NCI-H1092 (cell line): ENCODE measurements around the gene SFRP2.

Experiments
- DNase-seq: peaks from one replicate; lab custom pipeline; 2025; lab: John Stamatoyannopoulos, UW

The SFRP2 gene

DNA sequence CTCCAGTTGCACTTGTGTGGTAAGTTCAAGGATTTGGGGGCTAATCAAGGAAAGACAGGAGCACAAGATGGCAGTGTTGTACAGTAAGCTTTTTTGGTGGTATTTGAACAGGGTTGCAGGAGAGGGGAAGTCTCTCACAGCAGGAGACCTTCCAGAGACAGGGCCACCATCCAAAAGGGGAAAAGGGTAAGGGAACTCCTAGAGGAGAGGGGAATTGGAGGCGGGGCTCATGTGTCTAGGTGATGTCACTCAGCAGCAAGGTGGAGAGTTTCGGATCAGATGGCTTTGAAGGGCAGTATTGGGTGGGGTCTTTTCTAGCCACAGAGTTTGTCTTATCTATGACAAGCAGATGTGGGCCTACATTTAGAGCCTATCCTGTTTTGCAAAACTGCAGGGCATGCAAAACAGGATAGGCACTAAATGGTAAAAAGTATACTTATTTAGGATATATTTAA lies 15.6 kb downstream of the SFRP2 start:
- DNase-seq, result no peak

DNA sequence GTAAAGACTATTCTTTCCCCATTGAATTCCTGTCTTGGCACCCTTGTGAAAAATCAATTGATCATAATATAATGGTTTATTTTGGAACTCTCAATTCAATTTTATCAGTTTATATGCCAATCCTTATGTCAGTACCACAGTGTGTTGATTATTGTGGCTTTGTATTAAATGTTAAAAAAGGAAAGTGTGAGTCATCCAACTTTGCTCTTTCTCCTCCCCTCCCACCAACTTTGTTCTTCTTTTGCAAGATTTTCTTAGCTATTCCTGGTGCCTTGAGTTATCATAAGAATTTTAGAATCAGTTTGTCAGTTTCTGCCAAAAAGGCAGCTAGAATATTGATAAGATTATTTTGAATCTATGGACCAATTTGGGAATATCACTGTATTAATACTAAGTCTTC lies 17.8 kb downstream of the SFRP2 start:
- no peak for DNase-seq

DNA sequence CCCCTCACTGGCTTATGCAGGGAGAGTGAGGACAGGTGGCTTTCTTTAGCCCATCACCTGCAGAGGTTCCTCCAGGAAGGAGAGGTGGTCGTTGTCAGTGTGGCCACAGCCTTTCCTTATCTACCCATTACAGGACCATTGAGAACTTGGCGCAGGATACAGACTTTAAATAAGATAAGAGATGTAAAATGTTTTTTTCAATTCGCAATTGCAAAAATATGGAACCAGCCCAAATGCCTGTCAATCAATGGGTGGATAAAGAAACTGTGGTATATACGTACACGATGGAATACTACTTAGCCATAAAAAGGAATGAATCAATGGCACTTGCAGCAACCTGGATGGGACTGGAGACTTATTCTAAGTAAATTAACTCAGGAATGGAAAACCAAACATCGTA lies 22.1 kb downstream of the SFRP2 start:
- DNase-seq, result no peak

DNA sequence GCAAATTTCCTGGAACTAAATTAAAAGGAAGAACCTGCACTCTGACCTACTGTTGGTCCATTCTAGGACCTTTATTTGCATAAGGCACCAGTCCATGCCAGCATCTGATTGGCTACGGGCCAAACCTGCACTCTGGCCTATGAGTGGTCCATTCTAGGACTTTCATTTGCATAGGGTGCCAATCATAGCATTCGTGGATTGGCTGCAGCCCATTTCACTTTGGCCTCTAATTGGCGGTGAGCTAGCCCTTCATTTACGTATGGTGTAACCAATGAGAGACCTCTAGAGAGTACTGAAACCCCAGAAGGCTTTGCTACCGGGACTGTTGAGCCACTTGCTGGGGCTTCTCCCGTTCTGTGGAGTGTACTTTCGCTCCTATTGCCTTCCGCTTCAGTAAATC lies 23.0 kb downstream of the SFRP2 start:
- no peak for DNase-seq

DNA sequence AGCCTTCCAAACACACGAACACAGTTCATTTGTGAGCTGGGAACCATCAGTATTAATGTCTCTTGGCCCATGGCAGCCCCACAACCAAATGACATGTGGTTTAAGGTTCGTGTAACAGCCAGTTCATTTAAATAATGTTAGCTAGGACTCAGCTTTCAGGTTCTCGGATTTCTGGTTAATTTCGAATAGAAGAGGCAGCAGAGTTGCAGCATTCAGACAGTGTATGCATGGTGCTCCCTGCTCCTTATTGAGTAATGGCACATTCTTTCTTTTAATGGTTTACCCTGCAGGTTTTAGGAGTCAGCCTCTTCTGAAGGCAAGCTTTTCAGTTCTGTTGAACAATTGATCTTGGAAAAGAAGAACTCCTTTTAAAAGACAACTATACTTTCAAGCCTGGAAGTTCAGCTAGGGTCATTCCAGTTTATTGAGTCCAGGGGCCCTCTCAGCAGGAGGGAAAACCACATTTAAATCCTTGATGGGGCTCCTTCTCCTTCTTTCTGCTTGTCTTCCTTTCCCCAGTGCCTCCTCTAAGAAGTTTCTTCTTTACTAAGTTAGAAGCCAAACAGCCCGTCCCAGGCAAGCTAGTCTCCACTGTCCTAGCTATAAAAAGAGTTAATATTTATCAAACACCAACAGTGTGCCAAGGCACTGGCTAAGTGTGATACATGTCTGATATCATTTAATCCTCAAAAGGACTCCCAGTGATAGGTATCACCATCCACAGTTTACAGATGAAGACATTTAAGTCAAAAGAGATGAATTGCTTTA lies 24.1 kb downstream of the SFRP2 start:
- DNase-seq, result no peak

DNA sequence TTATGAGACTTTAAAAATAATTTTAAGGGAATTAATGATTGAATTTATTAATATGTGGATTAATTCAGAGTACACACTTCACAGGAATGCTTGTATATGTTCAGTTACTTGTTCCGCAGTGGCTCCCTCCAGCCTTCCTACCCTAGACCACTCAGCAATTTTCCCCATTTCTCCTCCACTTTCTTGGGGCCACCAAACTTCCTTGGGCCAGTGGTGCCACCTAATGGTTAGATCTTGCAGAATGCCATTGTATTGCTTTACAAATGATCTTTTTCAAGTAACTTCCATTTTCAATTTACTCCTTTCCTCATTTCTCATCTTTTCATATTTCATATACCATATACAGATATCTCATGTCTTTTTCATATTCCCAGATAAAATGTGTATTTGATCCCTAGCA lies 25.5 kb downstream of the SFRP2 start:
- no peak for DNase-seq

DNA sequence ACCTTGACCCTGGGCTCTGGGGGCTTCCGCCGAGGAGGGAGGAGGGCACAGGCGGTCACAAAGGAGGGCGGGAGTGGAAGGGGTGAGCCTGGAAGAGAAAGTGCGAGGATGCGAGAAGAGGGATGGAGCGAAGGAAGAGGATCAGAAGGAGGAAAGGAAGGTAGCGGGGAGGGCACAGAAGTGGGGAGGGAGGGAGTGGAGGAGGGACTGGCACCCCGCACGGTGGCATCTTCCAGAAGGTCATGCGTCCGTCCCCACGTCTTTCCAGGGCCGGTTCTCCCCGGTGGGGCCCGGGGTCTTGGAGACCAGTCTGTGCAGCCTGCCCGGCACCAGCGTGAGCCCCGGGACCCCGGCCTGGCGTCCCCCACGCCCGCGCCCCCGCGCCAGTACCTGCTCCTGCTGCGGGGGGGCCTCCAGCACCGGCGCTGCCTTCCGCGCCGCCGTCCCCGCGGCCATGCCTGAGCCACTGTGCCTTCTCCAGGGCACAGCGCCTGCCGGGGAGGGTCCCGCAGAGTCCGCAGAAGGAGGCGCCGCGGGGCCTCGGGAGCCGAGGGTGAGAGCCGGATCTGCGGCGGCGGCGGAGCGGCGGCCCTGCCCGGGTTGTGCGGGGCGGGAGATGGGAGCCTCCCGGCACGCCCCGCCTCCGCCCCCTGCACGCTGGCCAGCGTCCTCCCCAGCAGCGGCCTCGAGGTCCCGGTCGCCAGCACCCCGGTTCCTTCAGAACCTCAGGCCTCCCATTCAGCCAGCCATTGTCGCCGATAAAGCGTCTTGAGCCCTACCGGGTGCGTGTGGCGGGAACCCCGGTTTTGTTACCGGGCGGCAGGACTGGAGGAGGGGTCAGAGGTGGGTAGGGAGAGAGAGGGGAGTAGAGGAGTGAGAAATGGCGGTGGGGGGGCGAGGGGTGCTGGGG lies 29.2 kb downstream of the SFRP2 start, which contains the start of gene RNF175:
Gene RNF175 (minus strand): TSS at position 618 of the 910 bp plus-strand sequence. CDS start 162 bp downstream, at position 456.
- no peak for DNase-seq

DNA sequence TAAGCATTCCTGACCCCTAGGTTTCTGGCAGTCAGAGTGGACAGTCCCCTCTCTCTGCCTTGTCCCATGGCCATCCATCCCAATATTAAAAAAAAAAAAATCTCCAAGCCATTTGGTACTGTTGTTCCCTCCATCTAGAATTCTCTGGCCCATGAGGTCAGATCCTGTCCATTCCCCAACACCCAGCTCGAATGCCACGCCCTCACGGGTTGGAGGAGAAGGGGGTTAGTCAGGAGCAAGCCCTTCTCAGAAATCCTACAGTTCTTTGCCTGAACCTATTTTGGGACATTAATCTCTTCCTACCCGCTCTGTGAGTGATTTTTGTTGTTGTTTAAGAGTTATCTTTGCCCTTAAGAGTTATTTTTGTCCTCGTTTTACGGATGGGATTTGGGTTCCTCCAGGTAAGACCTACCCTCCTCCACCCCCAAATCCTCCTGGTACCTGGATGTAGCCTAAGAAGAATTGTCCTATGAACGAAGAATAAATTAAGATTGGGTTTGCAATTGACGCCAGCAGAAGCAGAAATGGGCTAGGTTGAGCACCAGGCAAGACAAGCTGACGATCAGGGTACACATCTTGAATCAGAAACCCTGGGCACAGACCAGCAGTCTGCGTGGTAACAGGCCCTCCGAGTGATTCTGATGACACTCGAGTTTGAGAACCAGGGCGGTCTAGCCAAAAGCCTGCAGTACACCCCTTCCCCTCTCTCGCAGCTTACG lies 30.0 kb downstream of the SFRP2 start:
- no peak for DNase-seq

DNA sequence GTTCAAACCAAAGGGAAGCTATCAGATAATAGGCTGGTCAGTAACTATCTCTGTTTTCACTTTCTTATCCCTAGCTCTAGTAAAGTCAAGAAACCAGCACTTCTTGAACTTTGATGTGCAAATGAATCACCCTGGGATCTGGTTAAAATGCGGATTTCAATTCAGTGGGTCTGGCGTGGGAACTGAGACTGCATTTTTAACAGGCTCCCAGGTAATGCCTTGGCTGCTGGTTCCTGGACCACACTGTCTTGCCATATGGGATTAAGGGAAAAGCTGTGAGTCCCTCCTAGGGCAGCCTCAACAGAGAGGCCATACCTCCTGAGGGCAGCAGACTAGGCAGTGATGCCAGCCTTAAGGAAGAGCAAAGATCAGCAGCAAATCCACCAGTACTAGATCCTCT lies 30.7 kb downstream of the SFRP2 start:
- DNase-seq, result no peak

DNA sequence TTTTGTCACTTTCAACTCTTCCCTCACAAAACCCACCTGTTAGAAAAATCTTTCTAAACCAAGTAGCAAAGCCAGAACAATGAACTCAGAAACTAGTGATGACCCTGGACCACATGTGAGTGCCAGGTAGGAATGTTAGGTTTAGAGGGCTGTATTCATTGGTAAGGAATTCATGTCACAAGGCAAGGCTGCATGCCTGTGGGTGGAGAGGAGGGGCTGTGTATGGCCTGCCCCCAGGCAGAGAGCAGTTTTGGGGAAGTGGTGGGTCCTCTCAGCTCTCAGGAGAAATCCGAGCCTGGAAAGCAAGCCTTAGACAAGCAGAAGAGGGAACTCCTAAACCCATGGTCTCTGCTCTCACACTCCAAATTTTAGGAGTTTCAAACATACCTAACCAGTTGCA lies 31.5 kb downstream of the SFRP2 start:
- DNase-seq, result no peak

DNA sequence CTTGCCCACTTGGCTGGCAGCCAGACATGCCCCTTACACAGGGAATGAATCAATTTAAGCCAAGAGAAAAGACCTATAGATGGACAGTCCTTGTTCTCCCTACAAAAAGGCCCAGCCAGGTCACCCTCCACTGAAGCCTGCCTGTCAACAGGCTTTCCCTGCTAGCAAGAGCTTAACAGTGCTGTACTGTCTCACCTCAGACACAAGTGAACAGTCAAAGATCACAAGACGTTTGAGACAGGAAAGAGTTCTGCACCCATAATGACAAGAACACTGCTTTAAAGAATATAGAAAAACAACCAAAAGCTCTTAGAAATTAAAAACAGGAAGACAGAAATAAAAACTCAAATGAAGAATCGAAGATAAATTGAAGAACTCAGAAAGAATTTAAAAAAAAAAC lies 33.7 kb downstream of the SFRP2 start:
- no peak for DNase-seq

DNA sequence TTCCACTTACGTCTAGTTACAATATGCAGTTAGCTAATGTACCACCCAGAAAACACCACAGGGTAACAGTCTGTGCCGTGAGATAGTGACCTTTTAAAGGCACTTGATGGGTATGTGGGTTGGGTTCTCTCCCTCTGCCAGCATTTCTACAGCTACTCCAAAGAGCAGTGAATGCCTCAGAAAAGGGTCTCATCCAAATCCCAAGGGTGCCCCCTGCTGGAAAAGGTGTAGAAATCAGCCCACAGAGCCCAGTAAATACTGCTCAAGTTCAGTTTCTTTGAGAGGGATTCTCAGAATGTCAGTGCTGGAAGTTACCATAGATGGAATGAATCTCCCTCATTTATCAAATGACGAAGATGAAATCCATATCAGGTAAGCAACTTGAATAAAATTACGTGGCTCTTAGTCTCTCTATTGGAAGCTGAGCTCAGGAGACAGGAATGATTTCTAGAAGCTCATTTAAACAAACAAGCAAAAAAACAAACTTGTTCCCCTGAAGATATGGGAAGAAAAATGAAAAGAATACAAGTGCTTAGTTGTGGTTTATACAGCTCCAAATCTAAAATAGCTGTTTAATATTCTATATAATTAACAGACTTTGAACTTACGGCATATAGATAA lies 38.6 kb downstream of the SFRP2 start:
- DNase-seq, result peak; percentile 35

DNA sequence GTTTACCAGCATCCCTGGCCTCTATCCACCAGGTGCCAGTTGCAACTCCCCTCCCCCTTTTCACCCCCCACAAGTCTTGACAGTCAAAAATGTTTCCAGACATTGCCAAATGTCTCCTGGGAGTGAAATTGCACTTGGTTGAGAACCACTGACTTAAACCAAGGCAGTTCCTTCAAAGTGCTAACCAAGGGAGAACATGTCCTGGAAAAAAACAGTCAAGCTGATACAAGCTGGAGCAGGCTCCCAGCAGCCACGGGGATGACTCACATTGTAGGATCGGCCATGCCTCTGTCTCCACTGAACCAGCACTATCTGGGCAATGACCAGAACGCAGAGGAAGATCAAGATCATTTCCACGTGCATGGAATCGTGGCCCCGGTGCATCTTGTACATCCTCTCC lies 40.5 kb downstream of the SFRP2 start:
- no peak for DNase-seq

DNA sequence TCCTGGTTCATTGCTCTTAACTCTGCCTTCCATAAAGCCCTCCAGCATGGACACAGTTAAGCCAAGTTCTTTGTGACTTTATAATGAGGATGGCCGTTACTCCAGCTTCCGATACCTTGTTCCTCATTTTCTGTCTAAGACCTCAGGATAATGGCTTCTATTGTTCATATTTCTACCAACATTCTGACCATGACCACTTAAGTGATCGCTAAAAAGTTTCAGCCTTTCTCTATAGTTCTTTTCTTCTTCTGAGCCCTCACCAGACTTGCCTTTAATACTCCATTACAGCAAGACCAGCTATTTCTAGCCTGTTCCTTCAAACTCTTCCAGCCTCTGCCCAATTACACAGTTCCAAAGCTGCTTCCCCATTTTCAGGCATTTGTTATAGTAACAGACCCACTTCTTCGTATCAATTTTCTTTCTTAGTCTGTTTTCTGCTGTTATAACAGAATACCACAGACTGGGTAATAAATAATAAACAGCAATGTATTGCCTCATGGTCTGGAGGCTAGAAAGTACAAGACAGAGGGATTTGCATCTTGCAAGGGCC lies 41.4 kb downstream of the SFRP2 start:
- no peak for DNase-seq

DNA sequence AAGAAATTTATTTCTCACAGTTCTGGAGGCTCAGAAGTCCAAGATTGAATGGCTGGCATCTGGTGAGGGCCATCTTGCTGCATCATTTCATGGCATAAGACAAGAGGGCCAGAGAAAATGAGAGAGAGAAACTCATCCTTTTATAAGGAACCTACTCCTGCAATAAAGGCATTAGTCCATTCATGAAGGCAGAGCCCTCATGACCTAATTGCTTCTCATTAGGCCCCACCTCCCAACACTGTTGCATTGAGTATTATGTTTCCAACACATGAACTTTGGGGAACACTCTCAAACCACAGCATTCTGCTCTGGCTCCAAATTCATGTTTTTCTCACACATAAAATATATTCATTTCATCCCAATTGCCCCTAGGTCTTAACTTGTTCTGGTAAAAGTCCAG lies 43.2 kb downstream of the SFRP2 start:
- DNase-seq, result no peak

DNA sequence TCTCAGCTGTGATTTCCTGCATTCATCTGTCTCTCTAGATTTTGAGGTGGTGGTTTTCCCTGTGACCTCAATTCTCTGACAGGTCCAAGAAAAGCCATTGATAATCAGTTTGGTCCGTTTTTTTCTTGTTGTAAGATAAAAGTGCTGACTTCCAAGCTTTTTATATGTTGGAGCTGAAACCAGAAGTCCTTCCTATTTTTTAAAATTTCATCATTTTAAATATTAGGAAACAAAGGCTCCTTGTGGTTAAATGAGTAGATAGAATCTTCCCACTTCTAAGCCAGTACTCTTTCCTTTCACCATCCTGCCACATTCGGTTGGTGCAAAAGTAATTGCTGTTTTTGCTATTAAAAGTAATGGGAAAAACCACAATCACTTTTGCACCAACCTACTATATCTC lies 47.3 kb downstream of the SFRP2 start:
- no peak for DNase-seq

DNA sequence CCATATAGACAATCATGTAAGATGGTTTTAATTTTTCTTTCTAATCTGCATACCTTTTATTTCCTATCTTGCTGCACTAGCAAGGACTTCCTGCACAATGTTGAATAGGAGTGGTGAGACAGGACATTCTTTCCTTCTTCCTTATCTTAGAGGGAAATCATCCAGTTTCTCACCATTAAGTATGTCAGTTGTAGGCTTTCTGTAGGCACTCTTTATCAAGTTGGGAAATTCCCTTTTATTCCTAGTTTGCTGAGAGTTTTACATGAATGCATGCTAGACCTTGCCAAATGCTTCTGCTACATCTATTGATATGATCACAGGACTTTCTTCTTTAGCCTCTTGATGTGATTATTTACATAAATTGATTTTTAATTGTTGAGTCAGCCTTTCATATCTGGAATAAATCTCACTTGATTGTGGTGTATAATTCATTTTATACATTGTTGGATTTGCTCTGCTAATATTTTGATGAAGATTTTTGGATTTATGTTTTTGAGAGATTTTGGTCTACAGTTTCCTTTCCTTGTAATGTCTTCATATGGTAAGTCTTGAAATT lies 52.9 kb downstream of the SFRP2 start:
- no peak for DNase-seq

DNA sequence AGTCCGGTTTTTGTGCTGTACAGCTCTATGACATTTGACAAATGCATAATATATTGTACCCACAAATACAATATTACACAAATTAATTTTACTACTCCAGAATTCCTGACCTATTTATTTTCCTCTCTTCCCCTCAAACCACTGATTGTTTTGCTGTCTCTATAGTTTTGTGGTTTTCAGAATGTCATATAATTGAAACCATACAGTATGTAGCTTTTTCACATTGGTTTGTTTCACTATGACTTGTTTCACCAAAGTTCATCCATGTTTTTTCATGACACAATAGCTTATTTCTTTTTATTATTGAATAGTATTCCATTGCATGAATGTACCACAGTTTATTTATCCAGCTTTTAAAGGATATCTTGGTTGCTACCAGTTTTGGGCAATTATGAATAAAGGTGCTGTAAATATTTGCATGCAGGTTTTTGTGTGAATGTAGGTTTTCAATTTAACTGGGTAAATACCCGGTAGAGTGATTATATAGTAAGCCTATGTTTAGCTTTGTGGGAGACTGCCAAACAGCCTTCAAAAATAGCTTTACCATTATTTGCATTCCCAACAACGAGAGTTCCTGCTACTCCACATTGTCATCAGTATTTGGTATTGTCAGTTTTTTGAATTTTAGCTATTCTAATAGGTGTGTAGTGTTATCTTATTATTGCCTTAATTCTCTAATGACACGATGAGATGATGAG lies 55.0 kb downstream of the SFRP2 start:
- no peak for DNase-seq

DNA sequence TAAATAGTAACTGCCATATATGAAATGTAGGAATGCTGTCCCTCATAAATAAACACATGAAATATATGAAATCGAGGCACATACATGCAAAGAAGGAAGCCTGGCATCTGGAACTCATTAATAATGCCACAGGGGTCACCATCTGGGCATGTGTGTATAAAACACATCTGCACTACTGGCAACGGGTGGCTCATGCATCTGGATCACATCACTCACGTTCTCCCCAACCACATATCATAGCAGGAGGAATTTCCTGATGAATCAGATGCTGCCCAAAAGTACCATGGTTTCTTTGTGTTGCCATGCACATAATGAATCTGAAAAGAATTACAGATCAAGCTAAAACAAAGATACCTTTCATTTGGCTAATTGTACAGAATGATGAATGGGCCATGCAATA lies 57.6 kb downstream of the SFRP2 start:
- DNase-seq, result no peak
